ENCODE data around the gene GAK.

Gene GAK

GRCh38 chr4:830601-831482, 101.3 kb downstream of the GAK start:
- no peaks in the 10 kb centered on the region for H3K27me3 ChIP-seq (ENCODE audit: low read length)
- H3K4me2 ChIP-seq (ENCODE audit: low read depth, low read length, poor library complexity, severe bottlenecking), result no peak overlapping the region
- H3K4me3 ChIP-seq (ENCODE audit: insufficient read depth, low read length, poor library complexity, severe bottlenecking), result no peak overlapping the region

GRCh38 chr4:829761-830600, 102.1 kb downstream of the GAK start:
- H3K4me2 ChIP-seq (ENCODE audit: low read depth, low read length, poor library complexity, severe bottlenecking), result no peak overlapping the region
- H3K9me2 ChIP-seq (replicated peaks; ENCODE audit: insufficient read depth, low read length), result no peaks in the 10 kb centered on the region
- TF ChIP-seq CTCF (IDR thresholded peaks at IDR 0.05; ENCODE audit: insufficient read depth, low read length, poor library complexity, severe bottlenecking) (no peak), EZH2phosphoT487 (conservative IDR thresholded peaks at IDR 0.05; ENCODE audit: low read length) (no peak)
- H4K20me1 ChIP-seq (ENCODE audit: low read depth, low read length), result no peaks in the 10 kb centered on the region
- no peak overlapping the region for H3K9ac ChIP-seq (ENCODE audit: low read length)
- no peak overlapping the region for H3K27ac ChIP-seq (ENCODE audit: low read depth, low read length)
- H2AFZ ChIP-seq (ENCODE audit: low read depth, low read length, severe bottlenecking), result no peak overlapping the region
- H3K9me3 ChIP-seq (ENCODE audit: insufficient read depth, low read length), result no peaks in the 10 kb centered on the region
- no peaks in the 10 kb centered on the region for H3K79me2 ChIP-seq (ENCODE audit: insufficient read depth, low read length)
- no peaks in the 10 kb centered on the region for H3F3A ChIP-seq (ENCODE audit: insufficient read depth)
- H3K4me3 ChIP-seq (ENCODE audit: insufficient read depth, low read length, poor library complexity, severe bottlenecking), result no peak overlapping the region
- H3K36me3 ChIP-seq (ENCODE audit: low read length), result no peaks in the 10 kb centered on the region
- H3K27me3 ChIP-seq (ENCODE audit: low read length), result no peaks in the 10 kb centered on the region

More at GRCh38 chr4:830601-831482, 101.3 kb downstream of the GAK start:
- Histone ChIP-seq H3K27ac (ENCODE audit: low read depth, low read length) (no peak overlapping the region), H3K9ac (ENCODE audit: low read length) (no peak overlapping the region), H3K79me2 (ENCODE audit: insufficient read depth, low read length) (no peaks in the 10 kb centered on the region), H2AFZ (ENCODE audit: low read depth, low read length, severe bottlenecking) (no peak overlapping the region), H3K36me3 (ENCODE audit: low read length) (no peaks in the 10 kb centered on the region), H3K9me3 (ENCODE audit: insufficient read depth, low read length) (no peaks in the 10 kb centered on the region), H3F3A (ENCODE audit: insufficient read depth) (no peaks in the 10 kb centered on the region), H3K9me2 (replicated peaks; ENCODE audit: insufficient read depth, low read length) (no peaks in the 10 kb centered on the region), H4K20me1 (ENCODE audit: low read depth, low read length) (no peaks in the 10 kb centered on the region)
- TF ChIP-seq EZH2phosphoT487 (conservative IDR thresholded peaks at IDR 0.05; ENCODE audit: low read length) (no peak), CTCF (IDR thresholded peaks at IDR 0.05; ENCODE audit: insufficient read depth, low read length, poor library complexity, severe bottlenecking) (no peak)

- TF ChIP-seq EZH2phosphoT487 (conservative IDR thresholded peaks at IDR 0.05; ENCODE audit: low read length) (no peak), CTCF (IDR thresholded peaks at IDR 0.05; ENCODE audit: insufficient read depth, low read length, poor library complexity, severe bottlenecking) (no peak)
- no peak overlapping the region for H3K27ac ChIP-seq (ENCODE audit: low read depth, low read length)
- no peak overlapping the region for H2AFZ ChIP-seq (ENCODE audit: low read depth, low read length, severe bottlenecking)
- H3K9me2 ChIP-seq (replicated peaks; ENCODE audit: insufficient read depth, low read length), result no peaks in the 10 kb centered on the region
- H3K4me2 ChIP-seq (ENCODE audit: low read depth, low read length, poor library complexity, severe bottlenecking), result no peak overlapping the region
- no peaks in the 10 kb centered on the region for H3K27me3 ChIP-seq (ENCODE audit: low read length)
- no peaks in the 10 kb centered on the region for H4K20me1 ChIP-seq (ENCODE audit: low read depth, low read length)
- H3F3A ChIP-seq (ENCODE audit: insufficient read depth), result no peaks in the 10 kb centered on the region
- H3K9me3 ChIP-seq (ENCODE audit: insufficient read depth, low read length), result no peaks in the 10 kb centered on the region
- H3K4me3 ChIP-seq (ENCODE audit: insufficient read depth, low read length, poor library complexity, severe bottlenecking), result no peak overlapping the region
- H3K79me2 ChIP-seq (ENCODE audit: insufficient read depth, low read length), result no peaks in the 10 kb centered on the region
- H3K9ac ChIP-seq (ENCODE audit: low read length), result no peak overlapping the region
- no peaks in the 10 kb centered on the region for H3K36me3 ChIP-seq (ENCODE audit: low read length)
Observed at GRCh38 chr4:829291-829690, 102.8 kb downstream of the GAK start.

Data from SU-DHL-6 (cell line).